PC-9 (cell line): ENCODE results near the gene CAPN9. TPM values are rescaled to one million over a fixed set of nuclear protein-coding genes. Genes with fewer than 3 reads are reported as not detected.

Source experiments
- BruUV-seq: library from RNA; stranded (reverse); fragments of 400-500 nt; replicated peaks from 2 replicates; lab custom pipeline; 2021; lab: Mats Ljungman, UMichigan
- CTCF ChIA-PET: fragments of 300-600 bp; sonication (Branson Sonifier 250); formaldehyde crosslinking; loops from one replicate; lab custom pipeline; 2022; ENCODE audit warnings: antibody characterized with exemption; lab: Charles Lee
- POLR2A ChIA-PET: fragments of 300-600 bp; sonication (Branson Sonifier 250); formaldehyde crosslinking; loops from one replicate; lab custom pipeline; 2022; ENCODE audit warnings: antibody characterized with exemption; ENCODE audit not compliant: unreplicated experiment; lab: Charles Lee
- DNase-seq, 2 experiments: peaks; one replicate each; pipeline versions ENCODE4 v3.0.0 to v3.0.0-alpha.2; 2015 to 2022; ENCODE audit warnings: mixed read lengths in 1 of 2
- H2AFZ ChIP-seq: fragments of 200-600 bp; sonication (generic); 2 replicates; pipeline ENCODE4 v1.8.1; 2017; ENCODE audit warnings: antibody characterized with exemption
- H3F3A ChIP-seq: fragments of 200-600 bp; sonication (generic); 2 replicates; pipeline ENCODE4 v1.8.1; 2017; ENCODE audit warnings: antibody characterized with exemption, mild to moderate bottlenecking, low read depth; ENCODE audit not compliant: insufficient read depth
- H3K27ac ChIP-seq: fragments of 200-600 bp; sonication (generic); 2 replicates; pipeline ENCODE4 v1.6.1; 2016; ENCODE audit warnings: mixed run types
- H3K27me3 ChIP-seq: fragments of 200-600 bp; sonication (generic); 2 replicates; pipeline ENCODE4 v1.6.1; 2016; ENCODE audit warnings: low read depth, mixed run types; ENCODE audit not compliant: insufficient read depth
- H3K36me3 ChIP-seq: fragments of 200-600 bp; sonication (generic); 2 replicates; pipeline ENCODE4 v1.6.1; 2016; ENCODE audit warnings: low read depth, mixed run types
- H3K4me1 ChIP-seq: fragments of 200-600 bp; sonication (generic); replicated peaks from 2 replicates; pipeline ENCODE4 v1.6.1; 2016; ENCODE audit warnings: mixed run types; ENCODE audit not compliant: insufficient read depth
- H3K4me2 ChIP-seq: fragments of 200-600 bp; sonication (generic); 2 replicates; pipeline ENCODE4 v1.6.1; 2017; ENCODE audit warnings: mixed run types
- H3K4me3 ChIP-seq: fragments of 200-600 bp; sonication (generic); 2 replicates; pipeline ENCODE4 v1.6.1; 2016; ENCODE audit warnings: mixed run types
- H3K79me2 ChIP-seq: fragments of 200-600 bp; sonication (generic); 2 replicates; pipeline ENCODE4 v1.6.1; 2017; ENCODE audit warnings: low read depth, mixed run types
- H3K9me2 ChIP-seq: fragments of 200-600 bp; sonication (generic); 2 replicates; pipeline ENCODE4 v1.8.1; 2017; ENCODE audit warnings: mild to moderate bottlenecking; ENCODE audit not compliant: insufficient read depth
- H3K9me3 ChIP-seq: fragments of 200-600 bp; sonication (generic); 2 replicates; pipeline ENCODE4 v1.8.1; 2016; ENCODE audit warnings: low read depth; ENCODE audit not compliant: insufficient read depth
- H4K20me1 ChIP-seq: fragments of 200-600 bp; sonication (generic); 2 replicates; pipeline ENCODE4 v1.8.1; 2017; ENCODE audit not compliant: insufficient read depth
- EZH2 ChIP-seq: fragments of 200-600 bp; sonication (generic); IDR thresholded peaks from 2 replicates; pipeline ENCODE4 v1.8.0; 2017; ENCODE audit warnings: antibody characterized with exemption, low read depth
- intact Hi-C: fragments of 100-400 bp; cut with micrococcal nuclease; formaldehyde crosslinking; loops from one replicate; pipeline ENCODE4 v1.10.0; 2022; ENCODE audit not compliant: unreplicated experiment
- total RNA-seq: library from RNA; stranded (reverse); gene quantifications from 2 replicates; pipeline ENCODE4 v1.2.3, GENCODE V29; 2021
- TF ChIP-seq, protein P1 (sequence below): fragments of 200-600 bp; sonication (generic); conservative IDR thresholded peaks from 2 replicates; pipeline ENCODE4 v1.6.1; 2017; ENCODE audit warnings: mixed run types, antibody characterized with exemption, mild to moderate bottlenecking, moderate library complexity

CAPN9 gene
- total RNA-seq, 1 experiment from 2014 or later, result not detected

DNA sequence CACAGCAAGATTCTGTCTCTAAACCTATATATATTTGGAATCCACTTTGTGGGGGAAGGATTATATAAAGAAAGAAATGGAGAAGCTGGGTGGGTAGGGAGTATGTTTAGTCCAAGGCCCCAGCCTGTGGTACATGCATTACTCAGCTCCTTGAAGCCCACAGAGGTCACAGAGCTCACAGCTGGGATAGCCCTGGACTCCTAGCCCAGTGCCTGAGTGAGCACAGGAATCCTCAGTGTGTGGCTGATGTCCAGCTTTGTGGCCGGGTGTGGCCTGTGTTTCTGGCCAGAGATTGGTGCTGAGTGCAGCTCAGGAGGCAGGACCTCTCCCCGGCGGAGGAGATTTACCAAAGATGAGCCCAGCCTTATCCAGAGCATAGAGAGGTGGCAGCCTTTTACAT is 7.6 kb downstream of the CAPN9 start:
- CTCF ChIA-PET, result no interaction called here
- H3K27me3 ChIP-seq, result no peaks in the 10 kb centered on the region
- no peaks in the 10 kb centered on the region for H4K20me1 ChIP-seq
- BruUV-seq, result no TSS peak
- intact Hi-C loops, result loop anchor here (5.0 kb wide), 2 partner anchors 112 to 223 kb away; partner anchors contain the start of genes ARV1, COG2 and TTC13
- H3K36me3 ChIP-seq, result no peaks in the 10 kb centered on the region
- TF ChIP-seq, protein P1, sequence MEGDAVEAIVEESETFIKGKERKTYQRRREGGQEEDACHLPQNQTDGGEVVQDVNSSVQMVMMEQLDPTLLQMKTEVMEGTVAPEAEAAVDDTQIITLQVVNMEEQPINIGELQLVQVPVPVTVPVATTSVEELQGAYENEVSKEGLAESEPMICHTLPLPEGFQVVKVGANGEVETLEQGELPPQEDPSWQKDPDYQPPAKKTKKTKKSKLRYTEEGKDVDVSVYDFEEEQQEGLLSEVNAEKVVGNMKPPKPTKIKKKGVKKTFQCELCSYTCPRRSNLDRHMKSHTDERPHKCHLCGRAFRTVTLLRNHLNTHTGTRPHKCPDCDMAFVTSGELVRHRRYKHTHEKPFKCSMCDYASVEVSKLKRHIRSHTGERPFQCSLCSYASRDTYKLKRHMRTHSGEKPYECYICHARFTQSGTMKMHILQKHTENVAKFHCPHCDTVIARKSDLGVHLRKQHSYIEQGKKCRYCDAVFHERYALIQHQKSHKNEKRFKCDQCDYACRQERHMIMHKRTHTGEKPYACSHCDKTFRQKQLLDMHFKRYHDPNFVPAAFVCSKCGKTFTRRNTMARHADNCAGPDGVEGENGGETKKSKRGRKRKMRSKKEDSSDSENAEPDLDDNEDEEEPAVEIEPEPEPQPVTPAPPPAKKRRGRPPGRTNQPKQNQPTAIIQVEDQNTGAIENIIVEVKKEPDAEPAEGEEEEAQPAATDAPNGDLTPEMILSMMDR, result no peak
- TF ChIP-seq EZH2, result no peak
- peak in 1 of 2 experiments; percentile 30 for DNase-seq
- H3K27ac ChIP-seq, result no peak overlapping the region
- H3K4me2 ChIP-seq, result no peak overlapping the region
- no peaks in the 10 kb centered on the region for H3K9me2 ChIP-seq
- H3K79me2 ChIP-seq, result no peaks in the 10 kb centered on the region
- no peak overlapping the region for H2AFZ ChIP-seq
- peaks cover 38% of the 10 kb centered on the region for H3K4me1 ChIP-seq
- no peak overlapping the region for H3K4me3 ChIP-seq
- no peaks in the 10 kb centered on the region for H3K9me3 ChIP-seq
- 0 out of 2 replicates have a peak, but pooled peaks cover 4% of the 10 kb centered on the region for H3F3A ChIP-seq
- POLR2A ChIA-PET, result interaction anchor here (0.8 kb wide), 1 partner anchor 72 kb away, joined by 9 read pairs; no protein-coding TSS in a partner anchor

- no peaks in the 10 kb centered on the region for H3K79me2 ChIP-seq
These were observed 10.9 kb downstream of the CAPN9 start for GRCh38 chr1:230757856-230758708.

DNA sequence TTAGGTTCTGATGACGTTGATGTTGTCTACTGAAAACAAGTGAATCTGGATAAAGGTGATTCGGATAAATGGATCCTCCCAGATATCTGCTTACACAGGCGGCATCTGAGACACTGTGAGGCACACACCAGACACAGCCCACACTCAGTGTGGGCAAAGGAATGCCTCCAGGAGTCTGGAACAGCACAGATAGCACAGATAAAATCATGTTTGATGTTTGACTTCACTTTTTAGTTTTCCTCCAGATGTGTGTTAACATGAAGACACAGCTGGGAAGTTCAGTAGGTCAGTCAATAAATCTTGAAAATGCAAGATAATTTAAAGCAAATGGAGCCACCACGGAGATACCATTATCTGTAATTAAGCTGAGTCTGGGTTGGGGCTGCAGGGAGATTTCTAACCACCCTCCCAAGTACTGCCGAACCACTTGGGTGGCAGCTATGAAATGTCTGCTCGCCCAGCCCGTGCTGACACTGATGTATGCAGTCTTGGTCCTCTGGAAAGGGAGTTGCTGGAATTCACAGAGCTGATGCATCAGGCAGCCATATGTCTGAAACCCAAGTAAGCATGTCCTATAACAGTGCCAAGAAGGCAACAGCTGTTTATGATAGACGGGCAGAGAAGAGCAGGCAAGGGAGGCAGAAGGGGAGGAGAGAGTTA is 11.7 kb downstream of the CAPN9 start:
- Histone ChIP-seq H3K4me3 (no peak overlapping the region), H3K27ac (no peak overlapping the region), H3K79me2 (no peaks in the 10 kb centered on the region), H3F3A (no peaks in the 10 kb centered on the region), H3K36me3 (no peaks in the 10 kb centered on the region), H3K9me3 (no peaks in the 10 kb centered on the region), H3K4me2 (no peak overlapping the region), H3K9me2 (no peaks in the 10 kb centered on the region), H3K27me3 (no peaks in the 10 kb centered on the region), H3K4me1 (0 out of 2 replicates have a peak, but pooled peaks cover 4% of the 10 kb centered on the region), H2AFZ (no peak overlapping the region), H4K20me1 (no peaks in the 10 kb centered on the region)
- CTCF ChIA-PET, result no interaction called here
- no peak for DNase-seq
- TF ChIP-seq, protein P1, result no peak
- no peak for TF ChIP-seq EZH2
- no TSS peak for BruUV-seq
- intact Hi-C loops, result no loop called here
- POLR2A ChIA-PET, result no interaction called here

More at GRCh38 chr1:230757856-230758708, 10.9 kb downstream of the CAPN9 start:
- H3K9me2 ChIP-seq, result no peaks in the 10 kb centered on the region
- intact Hi-C loops, result no loop called here
- H3K36me3 ChIP-seq, result no peaks in the 10 kb centered on the region
- no peaks in the 10 kb centered on the region for H3K27me3 ChIP-seq
- H3K4me1 ChIP-seq, result peaks cover 6% of the 10 kb centered on the region
- H3K9me3 ChIP-seq, result no peaks in the 10 kb centered on the region
- no peak overlapping the region for H2AFZ ChIP-seq
- H3K4me3 ChIP-seq, result no peak overlapping the region
- TF ChIP-seq, protein P1, result no peak
- TF ChIP-seq EZH2, result no peak
- H3K27ac ChIP-seq, result no peak overlapping the region
- no peak for DNase-seq
- CTCF ChIA-PET, result no interaction called here
- no peak overlapping the region for H3K4me2 ChIP-seq
- no peaks in the 10 kb centered on the region for H4K20me1 ChIP-seq
- H3F3A ChIP-seq, result no peaks in the 10 kb centered on the region
- POLR2A ChIA-PET, result no interaction called here
- no TSS peak for BruUV-seq
